Vagina (tissue), 2 donors: ENCODE measurements around the gene NTM. TPM values are rescaled to one million over a fixed set of nuclear protein-coding genes. Genes with fewer than 3 reads are reported as not detected.

Experiments
- DNase-seq, 2 donors: peaks; one replicate each; pipeline ENCODE4 v3.0.0-alpha.2; 2017; ENCODE audit errors: extremely low spot score in 2 of 2
- H3K27ac ChIP-seq: fragments of 200-600 bp; sonication (generic); one replicate; pipeline ENCODE4 v1.5.1; 2019
- H3K27me3 ChIP-seq: fragments of 200-600 bp; sonication (generic); one replicate; pipeline ENCODE4 v1.5.1; 2019
- H3K36me3 ChIP-seq, 2 donors: fragments of 200-600 bp; sonication (generic); one replicate each; pipeline ENCODE4 v1.5.1; 2017 to 2019
- H3K4me1 ChIP-seq: fragments of 200-600 bp; sonication (generic); one replicate; pipeline ENCODE4 v1.5.1; 2019
- H3K4me3 ChIP-seq, 2 donors: fragments of 200-600 bp; sonication (generic); 1 replicate in 1 of 2; 2 replicates in 1 of 2; pipeline ENCODE4 v1.5.1; 2016 to 2019
- H3K9me3 ChIP-seq: fragments of 200-600 bp; sonication (generic); one replicate; pipeline ENCODE4 v1.5.1; 2019
- POLR2A ChIP-seq, 2 donors: fragments of 450-650 bp; IDR thresholded peaks; one replicate each; pipeline ENCODE4 v1.6.1; 2017; ENCODE audit warnings: antibody characterized with exemption in 2 of 2, mild to moderate bottlenecking in 2 of 2, moderate library complexity in 2 of 2
- POLR2AphosphoS5 ChIP-seq, 2 donors: sonication (generic); formaldehyde crosslinking; IDR thresholded peaks; one replicate each; pipeline ENCODE4 v1.9.0; 2017; ENCODE audit warnings: antibody characterized with exemption in 2 of 2, mild to moderate bottlenecking in 2 of 2, low read depth in 1 of 2; ENCODE audit not compliant: insufficient read depth in 1 of 2
- intact Hi-C: fragments of 100-400 bp; cut with DNase I; formaldehyde crosslinking; loops from one replicate; pipeline ENCODE4 v1.15.1; 2023
- total RNA-seq: library from RNA; depleted of rRNA; stranded (reverse); fragments of >200 nt; gene quantifications from one replicate; pipeline ENCODE4 v1.2.3, GENCODE V29; 2016
- TF ChIP-seq, protein P1 (sequence below), 3 experiments: fragments of 450-650 bp in 2 of 3; fragments of 200-600 bp in 1 of 3; sonication (generic) in 1 of 3; IDR thresholded peaks; one replicate each; pipeline ENCODE4 v1.5.1; 2017 to 2019; ENCODE audit warnings: antibody characterized with exemption in 3 of 3, mild to moderate bottlenecking in 2 of 3, moderate library complexity in 2 of 3

The NTM gene
- total RNA-seq, 1 donor from 2014 or later = 4.2 TPM

DNA sequence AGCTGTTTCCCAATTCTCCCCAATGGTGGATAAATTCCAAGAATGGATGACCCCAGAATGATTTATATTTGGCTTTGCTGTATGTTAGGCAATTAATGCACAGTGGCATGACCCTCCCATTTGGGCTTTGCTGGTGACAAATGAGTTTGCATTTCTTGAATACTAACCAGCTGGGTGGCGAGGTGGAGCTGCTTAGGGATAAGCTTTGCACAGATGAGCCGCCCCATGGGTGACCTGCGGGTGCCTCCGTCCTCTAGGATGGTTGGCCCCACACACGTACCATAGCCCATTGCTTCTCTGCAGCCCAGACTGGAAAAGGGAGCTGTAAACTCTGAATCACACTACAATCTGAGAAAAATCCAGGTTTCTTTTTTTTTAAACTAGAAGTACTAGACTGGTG, 94.6 kb downstream of the NTM start:
- Histone ChIP-seq H3K4me3 (no peak overlapping the region), H3K27ac (no peak overlapping the region), H3K36me3 (no peaks in the 10 kb centered on the region), H3K27me3 (no peaks in the 10 kb centered on the region), H3K4me1 (no peaks in the 10 kb centered on the region), H3K9me3 (no peaks in the 10 kb centered on the region)
- DNase-seq = no peak
- intact Hi-C loops = no loop called here
- no peak for TF ChIP-seq POLR2A (IDR thresholded peaks at IDR 0.05)
- TF ChIP-seq, protein P1, sequence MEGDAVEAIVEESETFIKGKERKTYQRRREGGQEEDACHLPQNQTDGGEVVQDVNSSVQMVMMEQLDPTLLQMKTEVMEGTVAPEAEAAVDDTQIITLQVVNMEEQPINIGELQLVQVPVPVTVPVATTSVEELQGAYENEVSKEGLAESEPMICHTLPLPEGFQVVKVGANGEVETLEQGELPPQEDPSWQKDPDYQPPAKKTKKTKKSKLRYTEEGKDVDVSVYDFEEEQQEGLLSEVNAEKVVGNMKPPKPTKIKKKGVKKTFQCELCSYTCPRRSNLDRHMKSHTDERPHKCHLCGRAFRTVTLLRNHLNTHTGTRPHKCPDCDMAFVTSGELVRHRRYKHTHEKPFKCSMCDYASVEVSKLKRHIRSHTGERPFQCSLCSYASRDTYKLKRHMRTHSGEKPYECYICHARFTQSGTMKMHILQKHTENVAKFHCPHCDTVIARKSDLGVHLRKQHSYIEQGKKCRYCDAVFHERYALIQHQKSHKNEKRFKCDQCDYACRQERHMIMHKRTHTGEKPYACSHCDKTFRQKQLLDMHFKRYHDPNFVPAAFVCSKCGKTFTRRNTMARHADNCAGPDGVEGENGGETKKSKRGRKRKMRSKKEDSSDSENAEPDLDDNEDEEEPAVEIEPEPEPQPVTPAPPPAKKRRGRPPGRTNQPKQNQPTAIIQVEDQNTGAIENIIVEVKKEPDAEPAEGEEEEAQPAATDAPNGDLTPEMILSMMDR (IDR thresholded peaks at IDR 0.05) = no peak
- TF ChIP-seq POLR2AphosphoS5 (IDR thresholded peaks at IDR 0.05; ENCODE audit: insufficient read depth in 1 of 2, low read depth in 1 of 2) = no peak

DNA sequence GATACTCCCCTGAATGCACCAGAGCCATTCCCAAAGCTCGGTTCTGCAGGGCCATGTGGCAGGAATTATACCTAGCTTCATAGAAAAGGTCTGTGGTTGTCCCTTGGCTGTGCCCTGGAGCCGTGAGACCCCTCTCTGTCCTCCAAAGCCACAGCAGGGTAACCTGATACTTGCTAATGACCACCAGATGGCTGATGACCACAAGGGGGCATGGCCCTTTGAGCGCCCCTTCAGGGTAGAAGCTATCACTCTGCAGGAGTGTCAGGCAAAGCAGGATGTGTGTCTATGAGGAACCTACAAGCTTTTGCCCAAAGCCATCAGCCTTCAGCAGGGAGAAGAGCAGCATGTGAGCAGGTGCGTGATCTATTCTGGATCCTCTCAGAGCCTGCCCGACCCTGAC, 95.3 kb downstream of the NTM start:
- TF ChIP-seq POLR2AphosphoS5 (IDR thresholded peaks at IDR 0.05; ENCODE audit: insufficient read depth in 1 of 2, low read depth in 1 of 2) = no peak
- TF ChIP-seq, protein P1 (IDR thresholded peaks at IDR 0.05) = no peak
- TF ChIP-seq POLR2A (IDR thresholded peaks at IDR 0.05) = no peak
- Histone ChIP-seq H3K4me3 (no peak overlapping the region), H3K9me3 (no peaks in the 10 kb centered on the region), H3K27me3 (no peaks in the 10 kb centered on the region), H3K4me1 (no peaks in the 10 kb centered on the region), H3K36me3 (no peaks in the 10 kb centered on the region), H3K27ac (no peak overlapping the region)
- intact Hi-C loops = no loop called here
- DNase-seq = no peak

DNA sequence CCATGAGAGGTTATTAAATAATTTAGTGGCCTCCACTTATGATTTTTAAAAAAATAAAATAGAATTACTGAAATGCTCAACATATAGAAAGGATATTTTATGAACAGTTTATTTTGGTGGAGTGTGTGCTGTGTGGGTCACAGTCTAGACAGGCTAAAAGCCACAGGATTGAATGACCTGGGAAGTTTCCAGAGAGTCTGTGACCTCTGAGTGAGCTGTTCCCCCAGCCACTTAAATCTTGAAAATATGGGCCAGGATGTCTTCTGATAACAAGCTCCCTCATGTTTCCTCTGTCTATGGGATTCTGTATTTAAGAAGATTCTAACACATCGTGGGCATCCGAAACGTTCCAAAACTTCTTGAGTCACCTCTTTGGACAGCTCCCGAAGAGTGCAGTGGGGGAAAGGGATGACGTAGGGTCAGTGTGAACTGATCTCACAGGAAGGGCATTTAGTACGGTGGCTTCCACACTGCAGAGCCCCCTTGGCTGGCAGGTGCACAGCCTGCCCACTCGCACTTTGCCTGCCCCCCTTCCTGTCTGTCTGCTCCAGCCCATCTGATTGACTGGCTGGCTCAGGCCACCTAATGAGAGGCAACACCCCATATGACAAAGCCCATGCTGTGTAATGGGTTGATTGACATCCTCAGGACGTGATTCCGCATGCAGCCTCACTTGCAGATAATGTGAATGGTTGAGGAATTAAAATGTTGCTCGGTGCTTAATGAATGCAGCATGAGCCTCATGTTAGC, 97.4 kb downstream of the NTM start:
- no peaks in the 10 kb centered on the region for H3K27me3 ChIP-seq
- intact Hi-C loops = no loop called here
- no peaks in the 10 kb centered on the region for H3K4me1 ChIP-seq
- H3K9me3 ChIP-seq = no peaks in the 10 kb centered on the region
- no peak for DNase-seq
- no peak overlapping the region for H3K27ac ChIP-seq
- no peak for TF ChIP-seq POLR2A (IDR thresholded peaks at IDR 0.05)
- TF ChIP-seq, protein P1 (IDR thresholded peaks at IDR 0.05) = no peak
- no peak for TF ChIP-seq POLR2AphosphoS5 (IDR thresholded peaks at IDR 0.05; ENCODE audit: insufficient read depth in 1 of 2, low read depth in 1 of 2)
- H3K4me3 ChIP-seq = no peak overlapping the region
- no peaks in the 10 kb centered on the region for H3K36me3 ChIP-seq

DNA sequence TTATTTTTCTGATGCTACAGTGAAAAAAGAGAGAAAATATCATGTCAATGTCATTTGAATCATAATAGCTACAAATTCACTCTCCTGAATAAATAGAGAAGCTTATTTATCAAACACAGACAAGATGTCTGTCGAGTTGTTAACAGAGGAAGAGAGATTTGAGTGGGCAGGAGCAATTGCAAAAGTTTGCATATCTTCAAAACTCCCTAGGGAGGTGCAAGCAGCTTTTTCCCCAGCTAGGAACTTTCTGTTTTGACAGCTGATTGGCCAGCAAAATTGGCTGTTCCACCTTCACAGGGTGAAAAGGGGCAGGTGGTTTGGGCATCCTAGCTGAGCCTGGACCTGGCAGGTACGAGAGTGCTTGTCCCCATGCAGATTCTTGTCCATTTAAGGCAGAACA, 98.2 kb downstream of the NTM start:
- no peak for DNase-seq
- TF ChIP-seq POLR2AphosphoS5 (IDR thresholded peaks at IDR 0.05; ENCODE audit: insufficient read depth in 1 of 2, low read depth in 1 of 2) = no peak
- TF ChIP-seq, protein P1 (IDR thresholded peaks at IDR 0.05) = no peak
- TF ChIP-seq POLR2A (IDR thresholded peaks at IDR 0.05) = no peak
- Histone ChIP-seq H3K36me3 (no peaks in the 10 kb centered on the region), H3K4me1 (no peaks in the 10 kb centered on the region), H3K4me3 (no peak overlapping the region), H3K9me3 (no peaks in the 10 kb centered on the region), H3K27me3 (no peaks in the 10 kb centered on the region), H3K27ac (no peak overlapping the region)
- intact Hi-C loops = no loop called here

DNA sequence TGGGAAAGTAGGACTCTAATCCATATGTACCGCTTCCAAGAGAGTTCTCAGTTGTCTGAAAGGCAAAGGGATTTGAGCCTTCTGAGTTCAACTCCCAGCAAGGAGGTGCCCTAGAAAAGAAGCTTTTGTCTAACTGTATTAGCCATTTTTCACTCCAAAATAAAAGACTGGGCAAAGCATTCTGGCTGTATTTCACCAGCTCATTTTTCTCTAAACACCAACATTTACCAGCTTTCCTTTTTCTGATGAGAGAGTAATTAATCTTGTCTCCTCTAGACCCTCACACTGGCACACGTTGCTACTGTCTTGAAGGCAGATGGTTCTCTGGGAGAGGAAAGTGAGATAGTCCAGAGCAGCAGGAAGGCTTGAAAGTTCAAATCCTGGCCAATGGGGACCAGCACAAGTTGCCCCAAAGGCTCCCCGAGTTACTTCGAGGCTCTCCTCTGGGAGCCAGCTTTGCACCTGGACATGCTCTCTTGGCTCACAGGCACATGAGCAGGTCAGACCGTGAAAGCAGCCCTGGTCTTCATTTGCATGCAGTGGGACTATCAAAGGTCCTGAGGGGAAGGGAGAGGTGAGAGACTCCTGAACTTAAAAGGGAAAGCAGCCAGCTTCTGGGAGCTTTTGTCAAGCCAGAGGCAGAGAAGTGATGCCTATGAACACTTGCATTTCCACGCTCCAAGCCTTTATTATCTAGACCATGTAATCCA, 100.0 kb downstream of the NTM start:
- Histone ChIP-seq H3K9me3 (no peaks in the 10 kb centered on the region), H3K4me3 (no peak overlapping the region), H3K36me3 (no peaks in the 10 kb centered on the region), H3K27ac (no peak overlapping the region), H3K27me3 (no peaks in the 10 kb centered on the region), H3K4me1 (no peaks in the 10 kb centered on the region)
- intact Hi-C loops = no loop called here
- no peak for DNase-seq
- TF ChIP-seq, protein P1 (IDR thresholded peaks at IDR 0.05) = no peak
- no peak for TF ChIP-seq POLR2A (IDR thresholded peaks at IDR 0.05)
- no peak for TF ChIP-seq POLR2AphosphoS5 (IDR thresholded peaks at IDR 0.05; ENCODE audit: insufficient read depth in 1 of 2, low read depth in 1 of 2)
